GM21717 (cell line): Measurements from ENCODE around the gene DDAH1.
"Not testable (repeated sequence)": the region's sequence is repeated elsewhere in the genome, so short reads cannot be mapped to it uniquely, and the experiment has no call there.

Experiments used
- ATAC-seq: cut with Tn5 transposase; IDR thresholded peaks from one replicate; pipeline ENCODE4 v1.9.1; 2021; ENCODE audit warnings: mild to moderate bottlenecking, moderate library complexity; ENCODE audit not compliant: unreplicated experiment

The DDAH1 gene

GRCh38 chr1:85465099-85465785, at the start of gene DDAH1:
TSS of gene DDAH1 (minus strand) at chr1:85465159. CDS start at chr1:85465045, 114 bp downstream.
- ATAC-seq: peak; percentile 33

GRCh38 chr1:85513998-85514397, 49.0 kb upstream of the DDAH1 start:
- ATAC-seq: not testable (repeated sequence)

GRCh38 chr1:85504417-85504816, 39.5 kb upstream of the DDAH1 start:
- no peak for ATAC-seq

GRCh38 chr1:85502625-85503083, 37.7 kb upstream of the DDAH1 start:
- no peak for ATAC-seq

- ATAC-seq: no peak
Measured at GRCh38 chr1:85502171-85502570, 37.2 kb upstream of the DDAH1 start.

GRCh38 chr1:85501355-85501898, 36.5 kb upstream of the DDAH1 start:
- ATAC-seq: no peak

GRCh38 chr1:85496941-85497582, 32.1 kb upstream of the DDAH1 start:
- no peak for ATAC-seq

- ATAC-seq: no peak
Measured at GRCh38 chr1:85495556-85495955, 30.6 kb upstream of the DDAH1 start.

GRCh38 chr1:85494904-85495266, 29.9 kb upstream of the DDAH1 start:
- no peak for ATAC-seq

GRCh38 chr1:85494074-85494903, 29.3 kb upstream of the DDAH1 start:
- no peak for ATAC-seq

GRCh38 chr1:85490270-85490985, 25.5 kb upstream of the DDAH1 start:
- ATAC-seq: no peak

GRCh38 chr1:85488126-85488525, 23.2 kb upstream of the DDAH1 start:
- no peak for ATAC-seq

- no peak for ATAC-seq
Measured at GRCh38 chr1:85485516-85485915, 20.6 kb upstream of the DDAH1 start.

GRCh38 chr1:85484716-85485115, 19.8 kb upstream of the DDAH1 start:
- ATAC-seq: no peak

GRCh38 chr1:85484264-85484663, 19.3 kb upstream of the DDAH1 start:
- ATAC-seq: no peak

GRCh38 chr1:85481688-85482087, 16.7 kb upstream of the DDAH1 start:
- no peak for ATAC-seq

- no peak for ATAC-seq
Measured at GRCh38 chr1:85480566-85480965, 15.6 kb upstream of the DDAH1 start.

GRCh38 chr1:85479491-85479890, 14.5 kb upstream of the DDAH1 start:
- no peak for ATAC-seq

GRCh38 chr1:85478366-85478765, 13.4 kb upstream of the DDAH1 start:
- ATAC-seq: no peak

GRCh38 chr1:85475055-85475454, 10.1 kb upstream of the DDAH1 start:
- ATAC-seq: no peak

GRCh38 chr1:85473390-85473789, 8.4 kb upstream of the DDAH1 start:
- ATAC-seq: no peak
